ENCODE data around the gene JMJD8. TPM values are rescaled to one million over a fixed set of nuclear protein-coding genes. Genes with fewer than 3 reads are reported as not detected.

Gene JMJD8
- polyA plus RNA-seq, 1 donor (not counting 4 experiments of a cell fraction or from before 2014, with no cell fraction given), result 20.1 TPM

DNA sequence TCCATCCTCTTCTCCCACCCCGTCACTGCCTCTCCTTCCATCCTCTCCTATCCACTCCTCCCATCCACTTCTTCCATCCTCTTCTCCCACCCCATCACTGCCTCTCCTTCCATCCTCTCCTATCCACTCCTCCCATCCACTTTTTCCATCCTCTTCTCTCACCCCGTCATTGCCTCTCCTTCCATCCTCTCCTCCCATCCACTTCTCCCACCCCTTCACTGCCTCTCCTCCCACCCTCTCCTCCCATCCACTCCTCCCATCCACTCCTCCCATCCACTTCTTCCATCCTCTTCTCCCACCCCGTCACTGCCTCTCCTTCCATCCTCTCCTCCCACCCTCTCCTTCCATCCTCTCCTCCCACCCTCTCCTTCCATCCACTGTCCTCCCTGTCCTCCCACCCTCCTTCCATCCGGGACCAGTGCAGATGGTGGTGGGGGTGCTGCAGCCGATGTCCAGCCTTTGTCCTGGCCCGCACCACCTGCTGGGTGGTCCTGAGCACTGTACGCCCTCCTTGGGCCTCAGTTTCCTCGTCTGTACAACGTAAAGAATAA, 52.3 kb downstream of the JMJD8 start:
- Histone ChIP-seq H3K9ac (ENCODE audit: control insufficient read depth, extremely low read depth, insufficient read depth, low read length) (no peak overlapping the region), H3K79me2 (ENCODE audit: control insufficient read depth, insufficient read depth, low read length) (peaks cover 8% of the 10 kb centered on the region), H3K4me1 (ENCODE audit: control insufficient read depth, extremely low read depth, insufficient read depth, low read length) (peaks cover 10% of the 10 kb centered on the region), H3K9me1 (ENCODE audit: control insufficient read depth, extremely low read depth, insufficient read depth, low read length) (no peaks in the 10 kb centered on the region), H3K4me2 (ENCODE audit: control insufficient read depth, extremely low read depth, insufficient read depth, low read depth, low read length) (no peak overlapping the region), H2AFZ (ENCODE audit: control insufficient read depth, low read length) (no peak overlapping the region), H3K27me3 (ENCODE audit: control insufficient read depth, extremely low read depth, insufficient read depth, low read length) (no peaks in the 10 kb centered on the region), H3K27ac (ENCODE audit: control insufficient read depth, insufficient read depth, low read length) (no peak overlapping the region), H4K20me1 (ENCODE audit: control insufficient read depth, extremely low read depth, insufficient read depth, low read length) (no peaks in the 10 kb centered on the region), H3K4me3 (ENCODE audit: control insufficient read depth in 2 of 3, extremely low read depth in 1 of 3, insufficient read depth in 2 of 3, low read depth in 1 of 3, low read length in 3 of 3) (no peak overlapping the region), H3K36me3 (ENCODE audit: control insufficient read depth in 2 of 2, extremely low read depth in 1 of 2, insufficient read depth in 2 of 2, low read length in 2 of 2) (peaks cover 2 to 10% of the 10 kb centered on the region in 2 experiments), H3K9me3 (ENCODE audit: control insufficient read depth, low read depth, low read length) (no peaks in the 10 kb centered on the region)
- FAIRE-seq, result no peak
- no peak for DNase-seq (ENCODE audit: low read depth, low spot score)
- TF ChIP-seq EZH2 (IDR thresholded peaks at IDR 0.05; ENCODE audit: low read length), result no peak
- TF ChIP-seq, protein P1, sequence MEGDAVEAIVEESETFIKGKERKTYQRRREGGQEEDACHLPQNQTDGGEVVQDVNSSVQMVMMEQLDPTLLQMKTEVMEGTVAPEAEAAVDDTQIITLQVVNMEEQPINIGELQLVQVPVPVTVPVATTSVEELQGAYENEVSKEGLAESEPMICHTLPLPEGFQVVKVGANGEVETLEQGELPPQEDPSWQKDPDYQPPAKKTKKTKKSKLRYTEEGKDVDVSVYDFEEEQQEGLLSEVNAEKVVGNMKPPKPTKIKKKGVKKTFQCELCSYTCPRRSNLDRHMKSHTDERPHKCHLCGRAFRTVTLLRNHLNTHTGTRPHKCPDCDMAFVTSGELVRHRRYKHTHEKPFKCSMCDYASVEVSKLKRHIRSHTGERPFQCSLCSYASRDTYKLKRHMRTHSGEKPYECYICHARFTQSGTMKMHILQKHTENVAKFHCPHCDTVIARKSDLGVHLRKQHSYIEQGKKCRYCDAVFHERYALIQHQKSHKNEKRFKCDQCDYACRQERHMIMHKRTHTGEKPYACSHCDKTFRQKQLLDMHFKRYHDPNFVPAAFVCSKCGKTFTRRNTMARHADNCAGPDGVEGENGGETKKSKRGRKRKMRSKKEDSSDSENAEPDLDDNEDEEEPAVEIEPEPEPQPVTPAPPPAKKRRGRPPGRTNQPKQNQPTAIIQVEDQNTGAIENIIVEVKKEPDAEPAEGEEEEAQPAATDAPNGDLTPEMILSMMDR (optimal IDR thresholded peaks at IDR 0.05 in 1 of 3, IDR thresholded peaks at IDR 0.05 in 1 of 3, conservative IDR thresholded peaks at IDR 0.05 in 1 of 3; ENCODE audit: extremely low read depth in 1 of 3, insufficient read depth in 2 of 3, low read length in 3 of 3), result no peak
- dilution Hi-C loops (cut with MboI; ENCODE audit: extremely low pct_ligation_motif_present, low sequenced_read_pairs), result no loop called here

Other genes starting within 250 kb of the JMJD8 start
- 7.9 to 15.1 TPM (median 10.7 TPM) in 3 replicates for gene CAPN15, start 156.6 kb downstream of the JMJD8 start, polyA plus RNA-seq
- gene PRR35, start 123.9 kb downstream of the JMJD8 start, polyA plus RNA-seq, result not detected in 3 replicates
- 0.09 to 0.22 TPM (median 0.10 TPM) in 3 replicates for gene NHLRC4, start 117.3 kb downstream of the JMJD8 start, polyA plus RNA-seq
- 11.2 to 23.3 TPM (median 16.7 TPM) in 3 replicates for gene PIGQ, start 114.4 kb downstream of the JMJD8 start, polyA plus RNA-seq
- gene RAB40C, start 94.3 kb downstream of the JMJD8 start, polyA plus RNA-seq, result 4.0 to 12.3 TPM (median 4.2 TPM) in 3 replicates
- gene WFIKKN1, start 53.3 kb downstream of the JMJD8 start, polyA plus RNA-seq, result 0.01 to 0.04 TPM in 2 of 3 replicates, not detected in the other
- gene METTL26, start 48.0 kb downstream of the JMJD8 start, polyA plus RNA-seq, result 46.9 to 65.8 TPM (median 49.4 TPM) in 3 replicates
- gene MCRIP2, start 42.5 kb downstream of the JMJD8 start, polyA plus RNA-seq, result 5.9 to 14.5 TPM (median 8.1 TPM) in 3 replicates
- 5.9 to 9.2 TPM (median 8.2 TPM) in 3 replicates for gene WDR90, start 35.0 kb downstream of the JMJD8 start, polyA plus RNA-seq
- gene RHOT2, start 16.2 kb downstream of the JMJD8 start, polyA plus RNA-seq, result 58.7 to 97.0 TPM (median 61.7 TPM) in 3 replicates
- gene RHBDL1, start 8.7 kb downstream of the JMJD8 start, polyA plus RNA-seq, result 0.58 to 2.7 TPM (median 0.71 TPM) in 3 replicates
- gene STUB1, start 3.9 kb downstream of the JMJD8 start, polyA plus RNA-seq, result 124 to 153 TPM (median 144 TPM) in 3 replicates
- gene WDR24, start 6.1 kb upstream of the JMJD8 start, polyA plus RNA-seq, result 1.2 to 2.7 TPM (median 2.1 TPM) in 3 replicates
- gene FBXL16, start 21.5 kb upstream of the JMJD8 start, polyA plus RNA-seq, result 0.45 to 3.0 TPM (median 0.81 TPM) in 3 replicates
- 27.1 to 171 TPM (median 42.1 TPM) in 3 replicates for gene METRN, start 30.8 kb upstream of the JMJD8 start, polyA plus RNA-seq
- 5.6 to 13.7 TPM (median 8.2 TPM) in 3 replicates for gene ANTKMT, start 36.8 kb upstream of the JMJD8 start, polyA plus RNA-seq
- 2.0 to 4.1 TPM (median 2.5 TPM) in 3 replicates for gene CCDC78, start 42.1 kb upstream of the JMJD8 start, polyA plus RNA-seq
- 6.8 to 30.7 TPM (median 8.0 TPM) in 3 replicates for gene HAGHL, start 42.8 kb upstream of the JMJD8 start, polyA plus RNA-seq
- 20.1 to 31.8 TPM (median 24.9 TPM) in 3 replicates for gene CIAO3, start 56.7 kb upstream of the JMJD8 start, polyA plus RNA-seq
- gene MSLN, start 76.4 kb upstream of the JMJD8 start, polyA plus RNA-seq, result 8.5 to 12.7 TPM (median 11.7 TPM) in 3 replicates
- 11.9 to 30.3 TPM (median 19.3 TPM) in 3 replicates for gene RPUSD1, start 104.0 kb upstream of the JMJD8 start, polyA plus RNA-seq
- gene CHTF18, start 104.3 kb upstream of the JMJD8 start, polyA plus RNA-seq, result 5.7 to 6.7 TPM (median 5.7 TPM) in 3 replicates
- not detected in 3 replicates for gene GNG13, start 116.4 kb upstream of the JMJD8 start, polyA plus RNA-seq

Measured in keratinocyte (primary cell).